ENCODE data around the gene SUMF1. TPM values are rescaled to one million over a fixed set of nuclear protein-coding genes. Genes with fewer than 3 reads are reported as not detected.

The SUMF1 gene
- total RNA-seq, 2 donors from 2014 or later = 18.4 to 18.6 TPM

GRCh38 chr3:4497843-4498324 is 30.8 kb upstream of the SUMF1 start:
- Mint-ChIP-seq H3K36me3 (ENCODE audit: low read depth) (no peaks in the 10 kb centered on the region), H3K27ac (no peak overlapping the region), H3K27me3 (ENCODE audit: insufficient read depth) (peaks cover 32% of the 10 kb centered on the region), H3K4me1 (peaks cover 17% of the 10 kb centered on the region), H3K9me3 (no peaks in the 10 kb centered on the region), H3K4me3 (no peak overlapping the region)
- no peak overlapping the region for H3K27ac ChIP-seq (ENCODE audit: low read depth, low read length)
- H3K9ac ChIP-seq (ENCODE audit: extremely low read depth, low read length, poor library complexity, severe bottlenecking) = no peak overlapping the region
- H3K4me3 ChIP-seq (ENCODE audit: low read length) = no peak overlapping the region
- 79% methylated on average over 1 of the region's 1 CpG; no CpG with 5 or more reads in 1 of the 2 experiments for WGBS, 2 experiments (ENCODE audit: insufficient coverage in 1 of 2, insufficient read length in 1 of 2)
- no peaks in the 10 kb centered on the region for H3K36me3 ChIP-seq (ENCODE audit: control insufficient read depth, insufficient read depth, low read length)
- H3K27me3 ChIP-seq (ENCODE audit: control insufficient read depth, insufficient read depth, low read length, poor library complexity, severe bottlenecking) = peaks cover 23% of the 10 kb centered on the region
- TF ChIP-seq, protein P1, sequence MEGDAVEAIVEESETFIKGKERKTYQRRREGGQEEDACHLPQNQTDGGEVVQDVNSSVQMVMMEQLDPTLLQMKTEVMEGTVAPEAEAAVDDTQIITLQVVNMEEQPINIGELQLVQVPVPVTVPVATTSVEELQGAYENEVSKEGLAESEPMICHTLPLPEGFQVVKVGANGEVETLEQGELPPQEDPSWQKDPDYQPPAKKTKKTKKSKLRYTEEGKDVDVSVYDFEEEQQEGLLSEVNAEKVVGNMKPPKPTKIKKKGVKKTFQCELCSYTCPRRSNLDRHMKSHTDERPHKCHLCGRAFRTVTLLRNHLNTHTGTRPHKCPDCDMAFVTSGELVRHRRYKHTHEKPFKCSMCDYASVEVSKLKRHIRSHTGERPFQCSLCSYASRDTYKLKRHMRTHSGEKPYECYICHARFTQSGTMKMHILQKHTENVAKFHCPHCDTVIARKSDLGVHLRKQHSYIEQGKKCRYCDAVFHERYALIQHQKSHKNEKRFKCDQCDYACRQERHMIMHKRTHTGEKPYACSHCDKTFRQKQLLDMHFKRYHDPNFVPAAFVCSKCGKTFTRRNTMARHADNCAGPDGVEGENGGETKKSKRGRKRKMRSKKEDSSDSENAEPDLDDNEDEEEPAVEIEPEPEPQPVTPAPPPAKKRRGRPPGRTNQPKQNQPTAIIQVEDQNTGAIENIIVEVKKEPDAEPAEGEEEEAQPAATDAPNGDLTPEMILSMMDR (conservative IDR thresholded peaks at IDR 0.05) = no peak
- DNase-seq = no peak
- H3K9me3 ChIP-seq (ENCODE audit: control insufficient read depth, low read length) = no peaks in the 10 kb centered on the region
- no peaks in the 10 kb centered on the region for H3K4me1 ChIP-seq (ENCODE audit: control insufficient read depth, insufficient read depth, low read length)

- Histone ChIP-seq H3K27ac (ENCODE audit: low read depth, low read length) (no peak overlapping the region), H3K4me3 (ENCODE audit: low read length) (no peak overlapping the region), H3K27me3 (ENCODE audit: control insufficient read depth, insufficient read depth, low read length, poor library complexity, severe bottlenecking) (peaks cover 23% of the 10 kb centered on the region), H3K9ac (ENCODE audit: extremely low read depth, low read length, poor library complexity, severe bottlenecking) (no peak overlapping the region), H3K9me3 (ENCODE audit: control insufficient read depth, low read length) (no peaks in the 10 kb centered on the region), H3K36me3 (ENCODE audit: control insufficient read depth, insufficient read depth, low read length) (no peaks in the 10 kb centered on the region), H3K4me1 (ENCODE audit: control insufficient read depth, insufficient read depth, low read length) (no peaks in the 10 kb centered on the region)
- Mint-ChIP-seq H3K4me3 (no peak overlapping the region), H3K36me3 (ENCODE audit: low read depth) (no peaks in the 10 kb centered on the region), H3K9me3 (no peaks in the 10 kb centered on the region), H3K27ac (no peak overlapping the region), H3K27me3 (ENCODE audit: insufficient read depth) (peaks cover 33% of the 10 kb centered on the region), H3K4me1 (peaks cover 19% of the 10 kb centered on the region)
- DNase-seq = no peak
- TF ChIP-seq, protein P1 (conservative IDR thresholded peaks at IDR 0.05) = no peak
- 43 to 78% methylated on average over 2 to 5 of the region's 5 CpGs for WGBS, 2 experiments (ENCODE audit: insufficient coverage in 1 of 2, insufficient read length in 1 of 2)
Measured at GRCh38 chr3:4497005-4497692, 30.1 kb upstream of the SUMF1 start.

- no peak for DNase-seq
- Mint-ChIP-seq H3K36me3 (ENCODE audit: low read depth) (no peaks in the 10 kb centered on the region), H3K9me3 (no peaks in the 10 kb centered on the region), H3K27me3 (ENCODE audit: insufficient read depth) (peaks cover 43% of the 10 kb centered on the region), H3K4me1 (peaks cover 11% of the 10 kb centered on the region), H3K4me3 (no peak overlapping the region), H3K27ac (no peak overlapping the region)
- TF ChIP-seq, protein P1 (conservative IDR thresholded peaks at IDR 0.05) = no peak
- H3K4me3 ChIP-seq (ENCODE audit: low read length) = no peak overlapping the region
- no peaks in the 10 kb centered on the region for H3K4me1 ChIP-seq (ENCODE audit: control insufficient read depth, insufficient read depth, low read length)
- no peaks in the 10 kb centered on the region for H3K9me3 ChIP-seq (ENCODE audit: control insufficient read depth, low read length)
- H3K27ac ChIP-seq (ENCODE audit: low read depth, low read length) = no peak overlapping the region
- peaks cover 34% of the 10 kb centered on the region for H3K27me3 ChIP-seq (ENCODE audit: control insufficient read depth, insufficient read depth, low read length, poor library complexity, severe bottlenecking)
- H3K9ac ChIP-seq (ENCODE audit: extremely low read depth, low read length, poor library complexity, severe bottlenecking) = no peak overlapping the region
- 60 to 100% methylated on average over 1 to 3 of the region's 3 CpGs for WGBS, 2 experiments (ENCODE audit: insufficient coverage in 1 of 2, insufficient read length in 1 of 2)
- no peaks in the 10 kb centered on the region for H3K36me3 ChIP-seq (ENCODE audit: control insufficient read depth, insufficient read depth, low read length)
Measured at GRCh38 chr3:4496087-4496452, 29.0 kb upstream of the SUMF1 start.

Measured in endodermal cell (in vitro differentiated cells).